NB4 (cell line): Measurements from ENCODE around the gene EDAR.

Source experiments
- DNase-seq: peaks from one replicate; pipeline ENCODE4 v3.0.0; 2010; ENCODE audit warnings: low read depth
- H3K4me3 ChIP-seq: one replicate; pipeline ENCODE4 v1.5.1; 2011; ENCODE audit warnings: mild to moderate bottlenecking, low read depth, low read length, moderate library complexity
- MYC ChIP-seq: IDR thresholded peaks from 2 replicates; pipeline ENCODE4 v1.6.1; 2011; ENCODE audit warnings: low read depth, low read length
- POLR2A ChIP-seq: IDR thresholded peaks from 2 replicates; pipeline ENCODE4 v1.6.1; 2011; ENCODE audit warnings: mild to moderate bottlenecking; ENCODE audit not compliant: insufficient read length; ENCODE audit errors: extremely low read depth
- TF ChIP-seq, protein P1 (sequence below): IDR thresholded peaks from one replicate; pipeline ENCODE4 v1.5.1; 2012; ENCODE audit warnings: low read depth, low read length
- TF ChIP-seq, protein P2 (sequence below): IDR thresholded peaks from 2 replicates; pipeline ENCODE4 v1.6.1; 2011; ENCODE audit warnings: low read depth, low read length

Gene EDAR

DNA sequence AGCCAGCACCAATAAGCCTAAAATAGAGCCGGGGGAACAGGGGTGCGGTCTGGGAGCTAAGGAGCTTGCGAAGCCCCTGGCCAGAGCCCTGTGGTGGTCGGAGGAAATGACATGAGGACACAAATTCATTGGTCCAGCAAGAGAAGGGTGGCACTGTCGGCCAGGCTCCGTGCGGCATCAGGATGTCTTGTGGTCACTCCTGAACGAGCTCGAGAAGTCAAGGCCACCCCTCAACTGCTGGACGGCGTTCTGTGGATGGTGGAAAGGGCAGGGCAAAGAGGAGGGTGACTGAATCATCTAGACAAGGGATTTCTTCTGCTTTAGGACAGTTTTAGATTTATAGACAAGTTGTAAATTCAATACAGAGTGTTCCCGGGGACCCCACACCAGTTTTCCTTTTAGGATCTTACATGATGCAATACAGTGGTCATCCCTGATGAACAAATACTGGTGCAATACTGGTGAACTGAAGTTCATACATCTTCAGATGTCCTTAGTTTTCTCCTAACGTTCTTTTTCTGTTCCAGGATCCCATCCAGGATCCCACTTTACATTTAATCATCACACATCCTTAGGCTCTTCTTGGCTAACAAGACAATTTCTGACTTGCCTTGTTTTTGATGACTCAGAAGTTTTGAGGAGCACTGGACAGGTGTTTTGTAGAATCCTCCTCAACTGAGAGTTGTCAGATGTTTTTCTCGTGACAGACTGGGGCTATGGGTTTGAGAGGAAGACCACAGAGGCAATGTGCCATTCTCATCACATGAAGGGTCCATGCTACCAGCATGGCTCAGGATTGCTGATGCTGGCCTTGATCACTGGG is 13.2 kb downstream of the EDAR start:
- TF ChIP-seq, protein P1, sequence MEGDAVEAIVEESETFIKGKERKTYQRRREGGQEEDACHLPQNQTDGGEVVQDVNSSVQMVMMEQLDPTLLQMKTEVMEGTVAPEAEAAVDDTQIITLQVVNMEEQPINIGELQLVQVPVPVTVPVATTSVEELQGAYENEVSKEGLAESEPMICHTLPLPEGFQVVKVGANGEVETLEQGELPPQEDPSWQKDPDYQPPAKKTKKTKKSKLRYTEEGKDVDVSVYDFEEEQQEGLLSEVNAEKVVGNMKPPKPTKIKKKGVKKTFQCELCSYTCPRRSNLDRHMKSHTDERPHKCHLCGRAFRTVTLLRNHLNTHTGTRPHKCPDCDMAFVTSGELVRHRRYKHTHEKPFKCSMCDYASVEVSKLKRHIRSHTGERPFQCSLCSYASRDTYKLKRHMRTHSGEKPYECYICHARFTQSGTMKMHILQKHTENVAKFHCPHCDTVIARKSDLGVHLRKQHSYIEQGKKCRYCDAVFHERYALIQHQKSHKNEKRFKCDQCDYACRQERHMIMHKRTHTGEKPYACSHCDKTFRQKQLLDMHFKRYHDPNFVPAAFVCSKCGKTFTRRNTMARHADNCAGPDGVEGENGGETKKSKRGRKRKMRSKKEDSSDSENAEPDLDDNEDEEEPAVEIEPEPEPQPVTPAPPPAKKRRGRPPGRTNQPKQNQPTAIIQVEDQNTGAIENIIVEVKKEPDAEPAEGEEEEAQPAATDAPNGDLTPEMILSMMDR: no peak
- no peak for TF ChIP-seq POLR2A
- TF ChIP-seq, protein P2, sequence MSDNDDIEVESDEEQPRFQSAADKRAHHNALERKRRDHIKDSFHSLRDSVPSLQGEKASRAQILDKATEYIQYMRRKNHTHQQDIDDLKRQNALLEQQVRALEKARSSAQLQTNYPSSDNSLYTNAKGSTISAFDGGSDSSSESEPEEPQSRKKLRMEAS: no peak
- TF ChIP-seq MYC: no peak
- DNase-seq: no peak
- H3K4me3 ChIP-seq: no peak overlapping the region

DNA sequence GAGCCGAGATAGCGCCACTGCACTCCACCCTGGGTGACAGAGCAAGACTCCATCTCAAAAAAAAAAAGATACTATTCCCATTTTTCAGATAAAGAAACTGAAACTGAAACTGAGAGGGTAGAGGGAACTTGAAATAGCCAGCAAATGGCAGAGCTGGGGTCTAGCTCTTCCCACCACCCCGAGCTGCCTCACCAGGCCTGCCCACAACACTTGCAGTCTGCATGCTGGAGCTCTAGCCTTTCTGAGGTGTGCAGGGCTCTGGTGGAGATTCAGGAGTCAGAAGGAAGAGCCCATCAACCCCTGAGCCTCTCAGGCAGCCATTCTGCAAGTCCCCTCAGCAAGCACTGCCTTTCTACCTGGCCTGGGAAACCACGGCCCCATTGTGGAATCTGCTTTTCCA is 14.3 kb downstream of the EDAR start:
- DNase-seq: peak; percentile 19
- no peak overlapping the region for H3K4me3 ChIP-seq
- TF ChIP-seq POLR2A: no peak
- TF ChIP-seq, protein P2: no peak
- TF ChIP-seq, protein P1: no peak

DNA sequence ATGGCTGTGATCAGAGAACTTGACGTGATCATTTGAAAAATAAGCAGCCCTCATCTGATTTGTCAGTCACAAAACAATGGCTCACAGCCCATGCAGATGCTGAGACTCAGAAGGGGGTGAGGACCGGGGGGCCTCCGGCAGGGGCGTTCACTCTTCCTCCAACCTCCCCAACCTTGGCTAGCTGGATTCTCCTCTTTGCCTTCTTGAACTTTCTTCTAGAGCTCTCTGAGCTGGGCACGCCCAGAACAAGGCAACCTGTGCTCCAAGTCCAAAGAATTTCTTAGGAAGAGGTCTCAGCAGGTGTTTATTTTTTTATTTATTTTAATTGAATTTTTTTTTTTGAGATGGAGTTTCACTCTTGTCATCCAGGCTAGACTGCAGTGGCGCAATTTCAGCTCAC is 16.4 kb downstream of the EDAR start:
- no peak for TF ChIP-seq POLR2A
- TF ChIP-seq, protein P1: no peak
- TF ChIP-seq, protein P2: no peak
- TF ChIP-seq MYC: no peak
- no peak overlapping the region for H3K4me3 ChIP-seq
- no peak for DNase-seq

DNA sequence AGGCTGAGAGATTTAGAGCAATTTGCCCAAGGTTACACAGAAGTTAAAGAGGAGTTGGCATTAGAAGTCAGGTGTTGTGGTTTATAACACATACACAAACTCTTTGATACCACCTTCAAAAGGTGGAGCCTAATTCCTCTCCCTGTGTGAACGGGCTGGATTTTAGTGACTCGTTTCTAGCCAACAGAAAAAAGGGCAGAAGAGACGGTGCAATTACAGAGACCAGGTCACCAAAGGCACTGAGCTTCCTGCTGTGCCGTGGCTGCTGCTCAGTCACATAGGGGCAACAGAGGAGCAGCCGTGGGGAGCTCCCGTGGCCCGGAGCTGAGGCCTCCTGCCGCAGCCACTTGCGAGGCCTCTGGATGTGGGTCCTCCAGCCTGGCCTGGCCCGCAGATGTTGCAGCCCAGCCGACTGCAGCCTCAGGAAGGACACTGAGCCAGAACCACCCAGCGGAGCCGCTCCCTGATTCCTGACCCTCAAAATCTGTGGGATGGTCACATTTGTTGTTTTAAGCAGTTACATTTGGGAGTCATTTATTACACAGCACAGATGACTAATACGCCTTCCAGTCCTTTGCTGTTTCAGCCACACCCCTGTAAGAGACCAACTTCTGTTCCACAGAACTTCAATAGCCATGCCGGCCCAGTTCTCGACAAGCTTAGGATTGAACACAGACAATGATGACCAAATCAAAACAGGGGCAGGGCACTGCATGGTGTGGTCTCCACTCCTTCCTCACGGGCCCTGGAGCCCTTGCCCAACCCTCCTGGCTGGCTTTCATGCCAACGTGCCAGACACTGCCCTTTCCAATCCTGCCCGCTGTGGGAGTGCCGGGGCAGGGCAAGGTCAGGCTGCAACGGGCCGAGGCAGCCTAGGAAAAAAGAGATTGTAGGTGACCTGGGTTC is 17.1 kb downstream of the EDAR start:
- no peak for DNase-seq
- TF ChIP-seq POLR2A: no peak
- no peak for TF ChIP-seq MYC
- TF ChIP-seq, protein P1: no peak
- TF ChIP-seq, protein P2: no peak
- H3K4me3 ChIP-seq: no peak overlapping the region

DNA sequence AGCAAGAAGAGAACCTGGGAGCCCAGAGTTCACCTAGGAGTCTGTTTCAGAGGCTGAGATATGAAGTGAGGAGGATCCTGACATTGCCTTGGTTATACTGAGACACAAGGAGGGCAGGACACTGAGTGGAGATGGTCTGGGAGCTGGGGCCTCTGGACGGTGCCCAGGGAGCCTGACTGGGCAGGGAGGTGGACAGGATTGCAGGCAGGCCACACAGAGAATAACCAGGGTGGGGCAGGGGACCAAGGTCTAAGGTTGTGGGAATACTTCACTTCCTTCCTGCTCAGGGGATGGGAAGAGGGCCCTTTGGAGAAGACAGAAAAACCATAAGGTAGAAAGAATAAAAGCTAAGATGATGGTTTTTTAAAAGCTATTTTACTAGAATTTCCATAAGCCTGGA is 18.7 kb downstream of the EDAR start:
- DNase-seq: no peak
- TF ChIP-seq MYC (no peak), POLR2A (no peak)
- TF ChIP-seq, protein P1: no peak
- TF ChIP-seq, protein P2: no peak
- no peak overlapping the region for H3K4me3 ChIP-seq
